Fibroblast of upper back skin (primary cell): Measurements from ENCODE around the gene PEX26.
"Not testable (repeated sequence)": the region's sequence is repeated elsewhere in the genome, so short reads cannot be mapped to it uniquely, and the experiment has no call there.

Experiments used
- DNase-seq: peaks from one replicate; pipeline ENCODE4 v3.0.0-alpha.2; 2013

Gene PEX26

DNA sequence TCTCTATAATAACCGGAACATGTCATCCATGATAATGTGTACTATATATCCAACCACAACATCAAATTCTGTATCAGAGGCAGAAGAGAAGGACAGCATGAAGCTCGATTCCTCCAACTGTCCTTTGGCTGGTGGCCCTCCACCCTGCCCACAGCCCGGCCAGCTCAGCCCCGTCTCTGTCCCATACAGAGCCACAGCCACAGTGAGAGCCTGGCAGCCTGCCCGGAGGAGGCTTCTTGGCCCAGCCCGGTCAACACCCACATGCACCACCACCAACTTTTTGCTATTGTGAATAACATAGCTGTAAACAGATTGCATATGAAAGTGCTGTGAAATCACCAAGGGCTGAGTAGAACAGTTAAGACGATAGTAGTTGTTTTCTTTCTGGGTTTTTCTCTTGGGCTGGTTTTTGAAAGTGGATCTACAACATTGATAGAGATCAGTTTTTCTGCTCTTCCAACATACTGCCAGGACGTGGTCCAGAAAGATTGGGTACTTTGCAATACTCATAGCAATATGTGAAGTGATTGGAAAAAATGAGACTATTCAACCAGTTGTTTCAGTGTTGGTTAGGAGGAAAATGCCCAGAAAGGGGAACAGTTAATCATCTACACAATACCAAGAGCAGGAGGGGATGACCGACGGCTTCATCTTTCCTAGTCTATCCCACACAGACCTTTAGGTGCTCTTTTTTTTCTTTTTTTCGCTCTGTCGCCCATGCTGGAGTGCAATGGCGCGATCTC lies 25.9 kb downstream of the PEX26 start:
- DNase-seq: no peak

DNA sequence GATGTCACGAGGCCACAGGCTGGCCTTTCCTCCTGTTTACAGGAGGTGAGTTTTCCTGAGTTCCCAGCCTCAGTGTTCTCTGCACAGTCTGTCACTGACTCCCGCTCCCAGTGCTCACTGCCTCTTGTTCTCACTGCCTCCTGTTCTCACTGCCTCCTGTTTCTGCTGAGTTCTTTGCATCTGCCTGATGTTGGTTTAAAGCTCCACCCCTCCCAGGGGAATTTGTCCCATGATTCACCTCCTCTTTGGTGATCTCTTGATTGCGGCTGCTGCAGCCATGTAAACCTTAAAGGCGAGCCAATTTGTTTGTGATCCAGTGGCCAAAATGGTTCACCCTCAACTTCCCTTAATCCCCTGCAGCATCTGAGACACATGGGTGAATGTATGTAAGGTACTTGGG lies 26.8 kb downstream of the PEX26 start:
- peak; percentile 39 for DNase-seq

DNA sequence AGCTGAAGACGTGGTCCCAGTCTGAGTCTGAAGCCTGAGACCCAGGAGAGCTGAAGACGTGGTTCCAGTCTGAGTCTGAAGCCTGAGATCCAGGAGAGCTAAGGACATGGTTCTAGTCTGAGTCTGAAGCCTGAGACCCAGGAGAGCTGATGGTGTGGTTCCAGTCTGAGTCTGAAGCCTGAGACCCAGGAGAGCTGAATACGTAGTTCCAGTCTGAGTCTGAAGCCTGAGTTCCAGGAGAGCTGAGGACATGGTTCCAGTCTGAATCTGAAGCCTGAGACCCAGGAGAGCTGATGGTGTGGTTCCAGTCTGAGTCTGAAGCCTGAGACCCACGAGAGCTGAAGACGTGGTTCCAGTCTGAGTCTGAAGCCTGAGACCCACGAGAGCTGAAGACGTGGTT lies 28.2 kb downstream of the PEX26 start:
- DNase-seq: not testable (repeated sequence)

- DNase-seq: not testable (repeated sequence)
These were observed 29.0 kb downstream of the PEX26 start for GRCh38 chr22:18106550-18107341.

DNA sequence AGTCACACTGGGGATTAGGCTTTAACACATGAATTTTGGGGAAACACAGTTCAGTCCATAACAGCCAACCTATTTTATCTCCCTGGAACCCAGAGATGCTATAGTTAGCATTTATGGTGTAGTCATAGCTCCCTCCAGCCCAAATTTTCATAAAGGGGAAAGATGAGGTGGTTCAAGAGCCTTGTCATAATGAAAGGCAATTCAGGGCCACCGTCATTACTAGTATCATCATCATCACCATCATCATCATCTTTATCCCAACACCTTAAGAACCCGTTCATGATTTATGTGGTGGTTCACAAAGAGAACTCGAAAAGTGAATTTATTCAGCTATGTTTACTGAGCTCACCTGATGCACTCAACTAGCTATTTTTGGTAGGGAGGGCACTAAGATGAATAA lies 30.4 kb downstream of the PEX26 start:
- no peak for DNase-seq

DNA sequence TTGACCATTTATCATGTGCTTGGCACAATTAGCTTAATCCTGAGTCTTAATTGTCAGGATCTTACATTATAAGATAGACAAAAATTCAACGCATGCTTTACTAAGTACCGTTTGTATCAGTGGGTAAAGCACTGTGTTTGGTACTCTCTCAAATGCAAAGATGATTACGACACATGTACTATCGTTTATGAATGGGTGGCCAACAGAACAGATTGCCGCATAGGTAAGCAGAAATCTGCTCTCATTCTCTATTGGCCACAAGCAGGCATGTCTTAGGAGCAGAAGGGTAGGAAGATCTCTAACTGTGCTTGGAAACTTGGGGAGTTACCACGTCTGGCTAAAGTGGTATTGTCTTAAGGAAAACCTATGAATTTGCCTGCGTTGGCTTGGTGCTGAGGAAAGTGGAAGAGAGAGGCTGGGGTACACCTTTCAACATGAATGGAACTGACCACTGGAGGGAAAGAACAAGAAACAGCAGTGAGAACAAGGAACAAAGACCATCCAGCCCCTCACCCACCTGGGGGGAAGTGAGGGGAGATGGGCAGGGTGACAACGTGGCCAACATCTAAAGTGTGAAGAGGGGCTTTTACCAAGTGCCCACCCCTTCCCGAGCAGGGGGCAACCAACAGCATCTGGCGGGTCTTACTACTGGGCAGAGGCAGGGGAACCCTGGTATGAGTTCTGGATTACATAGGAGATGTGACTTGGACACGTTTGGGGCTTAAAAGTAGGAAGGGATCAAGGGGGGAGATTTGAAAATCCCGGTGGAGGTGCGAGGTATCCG lies 31.8 kb downstream of the PEX26 start:
- DNase-seq: no peak

GRCh38 chr22:18110194-18110953 lies 32.6 kb downstream of the PEX26 start, which contains the start of gene TUBA8:
TUBA8 (plus strand) TSS chr22:18110809; CDS start chr22:18110866, 57 bp downstream.
- no peak for DNase-seq

DNA sequence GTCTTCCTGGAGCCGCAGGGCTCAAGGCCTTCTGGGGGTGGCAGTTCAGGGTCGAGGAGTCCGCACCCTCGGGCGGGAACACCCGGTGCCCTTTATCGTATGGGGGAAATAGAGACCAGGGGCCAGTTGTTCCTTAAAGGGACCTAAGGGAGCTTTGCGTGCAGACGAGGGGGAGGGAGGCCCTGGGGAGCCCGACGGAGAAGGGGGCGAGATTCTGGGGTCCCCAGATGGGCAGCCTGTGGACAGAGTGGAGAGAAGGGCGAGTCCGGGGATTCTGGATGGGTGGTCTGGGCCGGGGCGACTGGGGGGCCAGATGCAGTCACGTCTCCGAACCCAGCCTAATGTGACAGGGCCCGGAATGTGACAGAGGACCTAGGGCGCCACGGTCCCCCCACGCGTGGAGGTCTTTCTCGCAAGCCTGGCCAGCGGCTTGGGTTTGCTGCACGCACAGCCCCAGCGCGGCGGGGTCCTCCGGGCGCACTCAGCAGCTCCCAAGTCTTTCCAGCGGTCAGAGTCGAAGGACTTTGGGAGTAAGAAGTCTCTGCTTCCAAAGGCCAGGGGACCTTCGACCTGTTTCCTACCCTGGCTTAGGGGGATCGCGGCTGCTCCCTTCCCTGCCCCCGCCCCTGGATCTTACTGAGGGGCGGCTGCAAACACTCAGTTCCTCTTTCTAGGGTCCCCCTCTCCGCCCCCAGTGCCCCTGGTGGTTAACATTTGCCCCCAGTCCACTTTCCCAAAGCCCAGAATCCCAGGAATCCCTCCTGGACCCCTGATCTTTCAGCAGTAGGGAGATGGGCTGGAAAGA lies 33.4 kb downstream of the PEX26 start:
- no peak for DNase-seq

- DNase-seq: no peak
These were observed 34.1 kb downstream of the PEX26 start for GRCh38 chr22:18111759-18112330.

DNA sequence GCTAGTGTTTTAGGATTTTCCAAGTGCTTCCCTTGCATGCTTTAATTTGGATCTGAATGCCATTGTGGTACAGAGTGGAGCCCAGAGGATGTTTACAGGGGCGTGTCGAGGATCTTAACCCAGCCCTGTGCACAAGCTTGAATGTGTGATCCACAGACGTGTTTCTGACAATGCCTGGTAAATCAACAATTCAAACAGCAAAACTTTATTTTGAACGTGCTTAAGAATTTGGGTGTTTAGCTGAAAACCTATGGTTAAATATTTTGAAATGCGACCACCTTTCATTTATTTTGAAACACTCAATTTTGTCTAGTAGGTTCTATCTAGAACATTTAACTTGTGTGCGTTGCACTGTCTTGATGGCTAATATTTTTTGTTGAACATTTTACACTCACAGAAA lies 34.6 kb downstream of the PEX26 start:
- no peak for DNase-seq

GRCh38 chr22:18113680-18114394 lies 36.0 kb downstream of the PEX26 start:
- DNase-seq: no peak

- DNase-seq: no peak
These were observed 36.7 kb downstream of the PEX26 start for GRCh38 chr22:18114495-18114894.

DNA sequence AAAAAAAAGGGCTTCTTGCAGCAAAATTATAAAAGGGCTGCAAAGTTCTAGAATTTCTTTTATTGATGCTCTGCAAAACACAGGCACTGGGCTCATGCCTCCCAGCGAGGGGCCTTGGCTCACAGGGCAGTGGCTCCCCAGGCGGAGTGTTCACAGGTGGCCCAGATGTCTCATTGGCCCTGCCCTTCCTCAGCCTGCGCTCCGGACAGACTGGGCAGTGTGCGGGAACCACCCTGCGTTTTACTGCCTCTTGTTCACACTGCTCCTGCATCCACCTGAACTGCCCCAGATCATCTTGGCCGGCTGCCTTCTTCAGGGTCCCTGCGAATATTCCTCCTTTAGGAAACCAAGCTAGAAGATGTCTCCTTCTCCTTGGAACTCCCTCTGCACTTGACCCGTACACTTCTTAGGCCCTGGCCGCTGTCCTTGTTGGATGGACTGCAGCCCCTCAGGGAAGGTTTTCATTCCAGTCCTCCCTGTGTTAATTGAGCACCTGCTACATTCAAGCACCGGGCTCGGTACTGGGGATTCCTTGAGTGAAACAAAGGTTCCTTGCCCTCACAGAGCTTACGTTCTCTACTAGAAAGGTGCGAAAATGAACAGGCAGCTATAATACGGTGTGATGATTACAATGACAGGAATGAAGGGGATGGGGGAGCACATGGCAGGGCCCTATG lies 37.3 kb downstream of the PEX26 start:
- no peak for DNase-seq

- no peak for DNase-seq
These were observed 38.1 kb downstream of the PEX26 start for GRCh38 chr22:18115906-18116371.

- no peak for DNase-seq
These were observed 38.8 kb downstream of the PEX26 start for GRCh38 chr22:18116634-18117033.

DNA sequence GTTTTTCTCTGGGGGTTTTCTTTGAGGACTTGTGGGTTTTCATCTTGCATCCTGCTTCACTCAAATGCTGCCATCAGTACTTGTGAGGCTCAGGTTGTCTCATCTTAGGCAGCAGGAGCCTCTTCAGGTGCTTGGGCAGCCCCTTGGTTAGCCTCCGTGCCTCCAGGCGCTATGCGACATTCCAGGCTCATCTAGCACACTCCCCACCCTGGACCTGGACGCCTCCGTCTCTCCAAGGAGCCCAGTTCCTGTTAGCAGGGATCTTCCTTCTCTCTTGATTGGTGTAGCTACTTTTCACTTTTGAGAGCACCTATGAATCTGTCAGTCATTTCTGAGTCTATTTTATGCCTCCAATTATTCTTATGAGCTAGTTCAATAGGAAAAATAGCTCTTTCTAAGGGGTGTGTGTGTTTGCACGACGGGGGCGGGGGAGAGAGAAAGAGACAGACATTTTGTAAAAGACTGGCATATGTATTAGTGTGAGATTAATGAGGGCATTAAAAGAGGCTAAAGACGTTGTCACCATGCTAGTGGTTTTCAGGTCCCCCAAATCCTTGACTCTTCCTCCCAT lies 40.6 kb downstream of the PEX26 start:
- DNase-seq: no peak

- no peak for DNase-seq
These were observed 41.8 kb downstream of the PEX26 start for GRCh38 chr22:18119409-18120110.

GRCh38 chr22:18120857-18121256 lies 43.1 kb downstream of the PEX26 start:
- DNase-seq: no peak

DNA sequence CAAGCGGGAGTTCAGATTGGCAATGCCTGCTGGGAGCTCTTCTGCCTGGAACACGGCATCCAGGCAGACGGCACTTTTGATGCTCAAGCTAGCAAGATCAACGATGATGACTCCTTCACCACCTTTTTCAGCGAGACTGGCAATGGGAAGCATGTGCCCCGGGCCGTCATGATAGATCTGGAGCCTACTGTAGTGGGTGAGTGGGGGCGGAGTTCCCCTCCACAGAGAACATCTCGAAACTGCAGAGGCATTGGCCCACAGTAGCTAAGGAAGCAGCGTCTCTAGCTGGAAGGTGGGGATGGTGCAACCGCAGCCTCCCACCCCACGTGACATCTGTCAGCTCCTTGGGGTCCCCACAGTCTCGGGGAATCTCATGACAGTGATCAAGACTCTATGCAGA lies 43.7 kb downstream of the PEX26 start:
- DNase-seq: no peak
